ENCODE measurements around the gene STIM2.

STIM2 gene

DNA sequence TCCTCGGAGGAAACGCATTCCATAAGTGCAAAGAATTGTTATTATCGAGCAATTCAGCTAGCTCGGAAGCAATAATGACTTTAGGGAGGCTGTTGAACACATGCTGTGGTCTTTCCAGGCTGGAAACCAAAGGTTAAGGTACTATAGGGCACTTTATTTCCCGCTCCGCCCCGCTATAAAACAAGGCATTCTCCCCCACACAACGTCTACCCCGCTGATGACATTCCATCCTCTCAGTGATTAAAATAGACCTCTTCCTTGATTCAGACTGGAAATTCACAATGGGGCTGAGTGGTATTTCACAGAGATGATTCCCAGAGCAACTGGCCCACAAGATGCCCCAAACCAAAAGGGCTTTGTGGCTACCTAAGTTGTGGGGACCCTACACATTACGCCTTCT lies 196.4 kb downstream of the STIM2 start:
- no peak overlapping the region for H4K12ac ChIP-seq (ENCODE audit: low read depth, low read length)
- no peak overlapping the region for H3K4me3 ChIP-seq (ENCODE audit: low read depth, low read length)
- no CpG with 5 or more reads among the region's 10 CpGs for WGBS (ENCODE audit: extremely low coverage, insufficient coverage, insufficient read length)
- H3K79me2 ChIP-seq (ENCODE audit: control insufficient read depth, insufficient read depth, low read length, poor library complexity), result no peaks in the 10 kb centered on the region
- no peaks in the 10 kb centered on the region for H3K79me1 ChIP-seq (ENCODE audit: low read length)
- H3K18ac ChIP-seq (ENCODE audit: low read length), result no peak overlapping the region
- H3K23ac ChIP-seq (ENCODE audit: low read length), result no peak overlapping the region
- H2BK5ac ChIP-seq (ENCODE audit: low read depth, low read length, poor library complexity), result no peak overlapping the region
- H3K9ac ChIP-seq (ENCODE audit: low read length), result no peak overlapping the region
- no peak overlapping the region for H2AK5ac ChIP-seq (ENCODE audit: low read length)
- no peak overlapping the region for H2AFZ ChIP-seq (ENCODE audit: insufficient read depth, low read length, poor library complexity)
- H2BK120ac ChIP-seq (ENCODE audit: insufficient read depth, low read length, poor library complexity), result no peak overlapping the region
- H3K4me1 ChIP-seq (ENCODE audit: control insufficient read depth in 1 of 2, insufficient read depth in 2 of 2, low read length in 2 of 2), result no peaks in the 10 kb centered on the region
- H3K27ac ChIP-seq (ENCODE audit: low read depth, low read length), result no peak overlapping the region
- H4K8ac ChIP-seq (ENCODE audit: low read depth, low read length), result no peak overlapping the region
- H3K4ac ChIP-seq (ENCODE audit: low read depth, low read length), result no peak overlapping the region
- no peaks in the 10 kb centered on the region for H3K9me3 ChIP-seq (ENCODE audit: insufficient read depth, low read depth, low read length)
- H3K4me2 ChIP-seq (ENCODE audit: low read length), result no peak overlapping the region
- H2BK12ac ChIP-seq (ENCODE audit: low read length), result no peak overlapping the region
- no peak overlapping the region for H3K14ac ChIP-seq (ENCODE audit: low read length)
- no peaks in the 10 kb centered on the region for H3K27me3 ChIP-seq (ENCODE audit: insufficient read depth, low read length)
- no peaks in the 10 kb centered on the region for H3K36me3 ChIP-seq (ENCODE audit: control insufficient read depth in 1 of 2, insufficient read depth in 2 of 2, low read length in 2 of 2)
- no peak overlapping the region for H4K91ac ChIP-seq (ENCODE audit: low read depth, low read length)
- no peak for DNase-seq

DNA sequence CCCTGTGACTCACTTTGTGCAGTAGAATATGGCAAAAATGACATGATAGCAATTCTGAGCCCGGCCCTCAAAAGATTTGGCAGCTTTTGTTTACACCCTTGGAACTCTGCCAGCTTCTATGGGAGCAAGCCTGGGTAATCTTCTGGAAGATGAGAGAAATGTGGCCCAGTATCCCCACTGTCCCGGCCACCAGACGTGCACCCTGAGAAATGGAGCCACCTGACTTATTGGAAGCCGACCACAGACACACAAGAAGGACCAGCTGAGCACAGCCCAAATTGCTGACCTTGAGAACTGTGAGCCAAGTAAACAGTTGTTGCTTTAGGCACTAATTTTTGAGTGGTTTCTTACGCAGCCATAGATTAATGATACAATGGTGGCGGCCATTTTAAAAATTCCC lies 197.0 kb downstream of the STIM2 start:
- Histone ChIP-seq H3K4me1 (ENCODE audit: control insufficient read depth in 1 of 2, insufficient read depth in 2 of 2, low read length in 2 of 2) (no peaks in the 10 kb centered on the region), H2BK5ac (ENCODE audit: low read depth, low read length, poor library complexity) (no peak overlapping the region), H3K79me2 (ENCODE audit: control insufficient read depth, insufficient read depth, low read length, poor library complexity) (no peaks in the 10 kb centered on the region), H3K79me1 (ENCODE audit: low read length) (no peaks in the 10 kb centered on the region), H3K27ac (ENCODE audit: low read depth, low read length) (no peak overlapping the region), H3K14ac (ENCODE audit: low read length) (no peak overlapping the region), H3K23ac (ENCODE audit: low read length) (no peak overlapping the region), H3K27me3 (ENCODE audit: insufficient read depth, low read length) (no peaks in the 10 kb centered on the region), H2AFZ (ENCODE audit: insufficient read depth, low read length, poor library complexity) (no peak overlapping the region), H3K18ac (ENCODE audit: low read length) (no peak overlapping the region), H3K4ac (ENCODE audit: low read depth, low read length) (no peak overlapping the region), H2BK12ac (ENCODE audit: low read length) (no peak overlapping the region), H4K12ac (ENCODE audit: low read depth, low read length) (no peak overlapping the region), H3K9me3 (ENCODE audit: insufficient read depth, low read depth, low read length) (no peaks in the 10 kb centered on the region), H4K8ac (ENCODE audit: low read depth, low read length) (no peak overlapping the region), H2AK5ac (ENCODE audit: low read length) (no peak overlapping the region), H4K91ac (ENCODE audit: low read depth, low read length) (no peak overlapping the region), H2BK120ac (ENCODE audit: insufficient read depth, low read length, poor library complexity) (no peak overlapping the region), H3K36me3 (ENCODE audit: control insufficient read depth in 1 of 2, insufficient read depth in 2 of 2, low read length in 2 of 2) (no peaks in the 10 kb centered on the region), H3K4me2 (ENCODE audit: low read length) (no peak overlapping the region), H3K9ac (ENCODE audit: low read length) (no peak overlapping the region), H3K4me3 (ENCODE audit: low read depth, low read length) (no peak overlapping the region)
- WGBS (ENCODE audit: extremely low coverage, insufficient coverage, insufficient read length), result no CpG with 5 or more reads among the region's 6 CpGs
- no peak for DNase-seq

DNA sequence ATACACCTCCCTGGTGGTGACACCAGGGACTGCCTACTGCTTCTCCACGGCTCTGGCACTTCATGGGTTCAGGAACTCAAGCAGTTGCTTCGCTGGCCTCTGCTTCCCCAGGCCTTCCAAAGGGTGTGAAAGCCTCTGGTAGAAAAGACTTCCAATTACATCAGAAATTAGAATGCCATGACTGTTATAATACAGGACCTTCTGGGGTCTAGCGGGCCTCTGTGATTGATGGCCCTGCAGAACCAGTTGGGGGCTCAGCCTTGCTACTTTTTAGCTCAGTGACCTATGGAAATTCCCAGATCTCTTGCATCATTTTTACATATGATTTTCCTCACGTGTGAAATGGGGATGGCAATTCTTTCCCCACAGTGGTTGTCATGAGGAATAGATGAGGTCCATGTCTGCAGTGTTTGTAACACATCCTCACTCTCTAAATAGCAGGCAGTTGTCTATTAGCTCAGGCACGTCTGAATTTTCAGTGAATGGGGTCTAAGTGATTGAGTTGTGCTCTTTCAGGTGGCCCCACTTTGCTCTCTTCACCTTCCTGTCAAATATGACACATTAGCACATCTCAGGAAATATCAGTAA lies 198.3 kb downstream of the STIM2 start:
- Histone ChIP-seq H3K27ac (ENCODE audit: low read depth, low read length) (no peak overlapping the region), H3K9me3 (ENCODE audit: insufficient read depth, low read depth, low read length) (no peaks in the 10 kb centered on the region), H4K8ac (ENCODE audit: low read depth, low read length) (no peak overlapping the region), H2BK12ac (ENCODE audit: low read length) (no peak overlapping the region), H3K79me2 (ENCODE audit: control insufficient read depth, insufficient read depth, low read length, poor library complexity) (no peaks in the 10 kb centered on the region), H2BK120ac (ENCODE audit: insufficient read depth, low read length, poor library complexity) (no peak overlapping the region), H3K4me2 (ENCODE audit: low read length) (no peak overlapping the region), H3K4me1 (ENCODE audit: control insufficient read depth in 1 of 2, insufficient read depth in 2 of 2, low read length in 2 of 2) (no peaks in the 10 kb centered on the region), H3K4me3 (ENCODE audit: low read depth, low read length) (no peak overlapping the region), H4K12ac (ENCODE audit: low read depth, low read length) (no peak overlapping the region), H3K14ac (ENCODE audit: low read length) (no peak overlapping the region), H3K23ac (ENCODE audit: low read length) (no peak overlapping the region), H3K36me3 (ENCODE audit: control insufficient read depth in 1 of 2, insufficient read depth in 2 of 2, low read length in 2 of 2) (no peaks in the 10 kb centered on the region), H3K27me3 (ENCODE audit: insufficient read depth, low read length) (no peaks in the 10 kb centered on the region), H2BK5ac (ENCODE audit: low read depth, low read length, poor library complexity) (no peak overlapping the region), H3K9ac (ENCODE audit: low read length) (no peak overlapping the region), H2AK5ac (ENCODE audit: low read length) (no peak overlapping the region), H3K18ac (ENCODE audit: low read length) (no peak overlapping the region), H4K91ac (ENCODE audit: low read depth, low read length) (no peak overlapping the region), H2AFZ (ENCODE audit: insufficient read depth, low read length, poor library complexity) (no peak overlapping the region), H3K79me1 (ENCODE audit: low read length) (no peaks in the 10 kb centered on the region), H3K4ac (ENCODE audit: low read depth, low read length) (no peak overlapping the region)
- no peak for DNase-seq
- WGBS (ENCODE audit: extremely low coverage, insufficient coverage, insufficient read length), result no CpG with 5 or more reads among the region's 5 CpGs

DNA sequence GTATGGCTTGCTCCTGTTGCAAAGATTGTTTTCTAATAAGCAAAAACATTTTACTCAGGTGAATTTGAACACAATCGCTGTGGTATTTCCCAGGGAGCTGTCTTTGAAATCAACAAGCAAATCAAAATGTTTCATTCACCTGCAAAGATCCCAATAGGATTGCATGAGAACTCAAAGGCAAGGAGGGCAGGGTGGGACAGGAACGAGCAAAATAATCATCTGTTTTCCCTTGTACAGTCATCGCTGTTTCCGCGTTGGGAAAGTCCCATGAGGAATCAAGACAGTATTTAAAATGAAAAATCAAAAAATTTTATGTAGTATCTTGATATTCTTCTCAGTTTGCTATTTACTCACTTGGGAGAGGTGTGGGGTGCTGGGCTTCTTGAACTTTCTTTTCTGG lies 198.8 kb downstream of the STIM2 start:
- no peaks in the 10 kb centered on the region for H3K9me3 ChIP-seq (ENCODE audit: insufficient read depth, low read depth, low read length)
- no peak overlapping the region for H3K9ac ChIP-seq (ENCODE audit: low read length)
- no peak overlapping the region for H3K4me3 ChIP-seq (ENCODE audit: low read depth, low read length)
- no peak overlapping the region for H3K14ac ChIP-seq (ENCODE audit: low read length)
- H2AK5ac ChIP-seq (ENCODE audit: low read length), result no peak overlapping the region
- H2BK5ac ChIP-seq (ENCODE audit: low read depth, low read length, poor library complexity), result no peak overlapping the region
- no peak overlapping the region for H3K27ac ChIP-seq (ENCODE audit: low read depth, low read length)
- no peaks in the 10 kb centered on the region for H3K79me1 ChIP-seq (ENCODE audit: low read length)
- H3K79me2 ChIP-seq (ENCODE audit: control insufficient read depth, insufficient read depth, low read length, poor library complexity), result no peaks in the 10 kb centered on the region
- no peak for DNase-seq
- no peak overlapping the region for H2BK12ac ChIP-seq (ENCODE audit: low read length)
- no peaks in the 10 kb centered on the region for H3K27me3 ChIP-seq (ENCODE audit: insufficient read depth, low read length)
- no peak overlapping the region for H3K4ac ChIP-seq (ENCODE audit: low read depth, low read length)
- H3K4me2 ChIP-seq (ENCODE audit: low read length), result no peak overlapping the region
- H3K18ac ChIP-seq (ENCODE audit: low read length), result no peak overlapping the region
- no peaks in the 10 kb centered on the region for H3K4me1 ChIP-seq (ENCODE audit: control insufficient read depth in 1 of 2, insufficient read depth in 2 of 2, low read length in 2 of 2)
- no peak overlapping the region for H4K91ac ChIP-seq (ENCODE audit: low read depth, low read length)
- no CpG with 5 or more reads among the region's 5 CpGs for WGBS (ENCODE audit: extremely low coverage, insufficient coverage, insufficient read length)
- no peak overlapping the region for H3K23ac ChIP-seq (ENCODE audit: low read length)
- no peak overlapping the region for H2AFZ ChIP-seq (ENCODE audit: insufficient read depth, low read length, poor library complexity)
- H4K8ac ChIP-seq (ENCODE audit: low read depth, low read length), result no peak overlapping the region
- no peak overlapping the region for H4K12ac ChIP-seq (ENCODE audit: low read depth, low read length)
- no peak overlapping the region for H2BK120ac ChIP-seq (ENCODE audit: insufficient read depth, low read length, poor library complexity)
- H3K36me3 ChIP-seq (ENCODE audit: control insufficient read depth in 1 of 2, insufficient read depth in 2 of 2, low read length in 2 of 2), result no peaks in the 10 kb centered on the region
